ENCODE data around the gene SYT4. TPM values are rescaled to one million over a fixed set of nuclear protein-coding genes. Genes with fewer than 3 reads are reported as not detected.

The SYT4 gene
- total and polyA plus RNA-seq, 2 of the 4 experiments (the other 2 are of a cell fraction): not detected

DNA sequence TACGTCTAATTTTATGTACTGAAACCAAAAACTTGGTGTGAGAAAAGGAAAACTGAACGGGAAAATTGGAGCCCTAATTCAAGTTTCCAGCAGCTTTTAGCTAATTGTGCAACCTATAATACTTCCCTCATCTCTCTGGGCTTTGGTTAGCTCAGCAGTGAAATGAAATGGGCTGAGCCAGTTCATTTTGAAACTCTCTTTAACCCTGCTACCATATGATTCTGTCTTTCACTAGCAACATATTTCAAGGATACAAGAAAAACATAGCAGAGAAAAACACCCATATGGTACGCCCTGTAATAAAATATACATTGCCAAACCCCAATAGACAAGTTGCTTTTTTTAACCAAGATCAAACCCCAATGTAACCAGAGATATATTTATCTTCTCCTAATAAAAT, 799 bp downstream of the SYT4 start:
- Histone ChIP-seq H3K4me1 (ENCODE audit: control insufficient read depth, insufficient read depth, low read length) (no peaks in the 10 kb centered on the region), H4K20me1 (ENCODE audit: insufficient read depth, low read length) (no peaks in the 10 kb centered on the region), H2AK5ac (ENCODE audit: low read depth, low read length) (no peak overlapping the region), H3K9me3 (ENCODE audit: control insufficient read depth, insufficient read depth, low read length) (no peaks in the 10 kb centered on the region), H2BK15ac (ENCODE audit: low read depth, low read length) (no peak overlapping the region), H2AFZ (replicated peaks; ENCODE audit: low read length, poor library complexity) (no peak overlapping the region), H2BK5ac (ENCODE audit: low read depth, low read length, poor library complexity, severe bottlenecking) (no peak overlapping the region), H2BK20ac (ENCODE audit: low read depth, low read length) (no peak overlapping the region), H3K14ac (replicated peaks; ENCODE audit: low read depth, low read length) (no peak overlapping the region), H3K18ac (ENCODE audit: low read depth, low read length) (no peak overlapping the region), H3K79me1 (ENCODE audit: low read depth in 1 of 2, low read length in 2 of 2) (no peaks in the 10 kb centered on the region), H4K8ac (ENCODE audit: low read depth in 2 of 2, low read length in 2 of 2) (no peak overlapping the region), H3K23ac (ENCODE audit: low read depth, low read length) (no peak overlapping the region), H4K91ac (ENCODE audit: insufficient read depth, low read depth, low read length) (no peak overlapping the region), H3K56ac (ENCODE audit: extremely low read depth, insufficient read depth, low read length) (no peak overlapping the region), H3K4me3 (ENCODE audit: insufficient read depth, low read depth, low read length) (no peak overlapping the region), H3K9me1 (ENCODE audit: insufficient read depth, low read length) (no peaks in the 10 kb centered on the region), H3K36me3 (ENCODE audit: control insufficient read depth, insufficient read depth, low read length) (no peaks in the 10 kb centered on the region), H2AK9ac (replicated peaks; ENCODE audit: low read depth, low read length, poor library complexity) (no peak overlapping the region), H2BK120ac (ENCODE audit: low read depth, low read length) (no peak overlapping the region), H4K5ac (ENCODE audit: low read depth, low read length) (no peak overlapping the region), H3K9ac (ENCODE audit: low read depth, low read length) (no peak overlapping the region), H3K4me2 (ENCODE audit: low read depth, low read length) (no peak overlapping the region), H3K27ac (ENCODE audit: insufficient read depth, low read length) (no peak overlapping the region), H3K4ac (ENCODE audit: low read depth, low read length) (no peak overlapping the region), H3K27me3 (ENCODE audit: control insufficient read depth, insufficient read depth, low read length) (no peaks in the 10 kb centered on the region)
- no peak for DNase-seq
- CTCF ChIA-PET: no interaction called here
- intact Hi-C loops (cut with micrococcal nuclease): no loop called here
- dilution Hi-C loops (cut with HindIII; ENCODE audit: low sequenced_read_pairs, unreplicated experiment): no loop called here
- POLR2A ChIA-PET (ENCODE audit: unreplicated experiment): no interaction called here
- in situ Hi-C loops (cut with MboI; ENCODE audit: low sequenced_read_pairs): loop anchor here (10.0 to 25.0 kb wide), 2 partner anchors 89 to 1162 kb away; no protein-coding TSS in a partner anchor
- no peak for TF ChIP-seq FOS (IDR thresholded peaks at IDR 0.05; ENCODE audit: low read depth, low read length)
- TF ChIP-seq, protein P1, sequence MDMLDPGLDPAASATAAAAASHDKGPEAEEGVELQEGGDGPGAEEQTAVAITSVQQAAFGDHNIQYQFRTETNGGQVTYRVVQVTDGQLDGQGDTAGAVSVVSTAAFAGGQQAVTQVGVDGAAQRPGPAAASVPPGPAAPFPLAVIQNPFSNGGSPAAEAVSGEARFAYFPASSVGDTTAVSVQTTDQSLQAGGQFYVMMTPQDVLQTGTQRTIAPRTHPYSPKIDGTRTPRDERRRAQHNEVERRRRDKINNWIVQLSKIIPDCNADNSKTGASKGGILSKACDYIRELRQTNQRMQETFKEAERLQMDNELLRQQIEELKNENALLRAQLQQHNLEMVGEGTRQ (IDR thresholded peaks at IDR 0.05; ENCODE audit: low read depth, low read length): no peak
- no peak for TF ChIP-seq CEBPB (IDR thresholded peaks at IDR 0.05; ENCODE audit: low read depth, low read length)
- TF ChIP-seq, protein P2, sequence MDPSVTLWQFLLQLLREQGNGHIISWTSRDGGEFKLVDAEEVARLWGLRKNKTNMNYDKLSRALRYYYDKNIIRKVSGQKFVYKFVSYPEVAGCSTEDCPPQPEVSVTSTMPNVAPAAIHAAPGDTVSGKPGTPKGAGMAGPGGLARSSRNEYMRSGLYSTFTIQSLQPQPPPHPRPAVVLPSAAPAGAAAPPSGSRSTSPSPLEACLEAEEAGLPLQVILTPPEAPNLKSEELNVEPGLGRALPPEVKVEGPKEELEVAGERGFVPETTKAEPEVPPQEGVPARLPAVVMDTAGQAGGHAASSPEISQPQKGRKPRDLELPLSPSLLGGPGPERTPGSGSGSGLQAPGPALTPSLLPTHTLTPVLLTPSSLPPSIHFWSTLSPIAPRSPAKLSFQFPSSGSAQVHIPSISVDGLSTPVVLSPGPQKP (IDR thresholded peaks at IDR 0.05; ENCODE audit: borderline replicate concordance, low read depth, low read length): no peak
- no peak for TF ChIP-seq CHD1 (IDR thresholded peaks at IDR 0.05; ENCODE audit: low read depth, low read length)
- TF ChIP-seq MXI1 (IDR thresholded peaks at IDR 0.05; ENCODE audit: borderline replicate concordance, low read depth, low read length): no peak
- TF ChIP-seq SMC3 (IDR thresholded peaks at IDR 0.05; ENCODE audit: low read depth, low read length): no peak
- no peak for TF ChIP-seq RFX5 (IDR thresholded peaks at IDR 0.05; ENCODE audit: low read depth, low read length)
- no peak for TF ChIP-seq RAD21 (IDR thresholded peaks at IDR 0.05; ENCODE audit: low read length)
- TF ChIP-seq RCOR1 (IDR thresholded peaks at IDR 0.05; ENCODE audit: insufficient replicate concordance, low read length): no peak
- no peak for ATAC-seq (ENCODE audit: low read depth)
- BruUV-seq (replicated peaks): no TSS peak
- no CpG with 5 or more reads among the region's 3 CpGs for WGBS, 2 experiments (ENCODE audit: extremely low coverage in 2 of 2, insufficient read length in 1 of 2)
